GM12801 (cell line): Measurements from ENCODE around the gene ACMSD.

Experiments
- TF ChIP-seq, protein P1 (sequence below): IDR thresholded peaks from one replicate; pipeline ENCODE4 v1.5.1; 2011; ENCODE audit warnings: control low read depth; ENCODE audit not compliant: insufficient read length; ENCODE audit errors: extremely low read depth

ACMSD gene

DNA sequence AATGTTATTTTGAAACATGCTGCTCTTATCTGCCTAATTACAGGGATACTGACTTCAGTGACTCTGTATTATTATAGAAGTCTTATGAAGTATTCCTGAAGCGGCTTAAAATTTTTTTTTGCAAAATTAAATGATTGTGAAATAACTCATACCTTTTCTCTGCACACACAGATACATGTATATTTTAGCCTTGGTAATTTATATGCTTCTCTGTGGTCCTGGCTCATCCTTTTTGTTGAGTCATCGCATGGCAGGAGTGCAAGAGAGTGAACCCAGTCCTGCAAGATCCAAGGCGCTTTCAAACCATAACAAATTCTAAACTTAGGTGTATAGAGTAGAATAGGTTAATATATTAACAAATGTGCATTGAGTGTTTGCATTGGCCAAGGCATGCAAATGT, 88.8 kb downstream of the ACMSD start:
- TF ChIP-seq, protein P1, sequence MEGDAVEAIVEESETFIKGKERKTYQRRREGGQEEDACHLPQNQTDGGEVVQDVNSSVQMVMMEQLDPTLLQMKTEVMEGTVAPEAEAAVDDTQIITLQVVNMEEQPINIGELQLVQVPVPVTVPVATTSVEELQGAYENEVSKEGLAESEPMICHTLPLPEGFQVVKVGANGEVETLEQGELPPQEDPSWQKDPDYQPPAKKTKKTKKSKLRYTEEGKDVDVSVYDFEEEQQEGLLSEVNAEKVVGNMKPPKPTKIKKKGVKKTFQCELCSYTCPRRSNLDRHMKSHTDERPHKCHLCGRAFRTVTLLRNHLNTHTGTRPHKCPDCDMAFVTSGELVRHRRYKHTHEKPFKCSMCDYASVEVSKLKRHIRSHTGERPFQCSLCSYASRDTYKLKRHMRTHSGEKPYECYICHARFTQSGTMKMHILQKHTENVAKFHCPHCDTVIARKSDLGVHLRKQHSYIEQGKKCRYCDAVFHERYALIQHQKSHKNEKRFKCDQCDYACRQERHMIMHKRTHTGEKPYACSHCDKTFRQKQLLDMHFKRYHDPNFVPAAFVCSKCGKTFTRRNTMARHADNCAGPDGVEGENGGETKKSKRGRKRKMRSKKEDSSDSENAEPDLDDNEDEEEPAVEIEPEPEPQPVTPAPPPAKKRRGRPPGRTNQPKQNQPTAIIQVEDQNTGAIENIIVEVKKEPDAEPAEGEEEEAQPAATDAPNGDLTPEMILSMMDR: no peak

DNA sequence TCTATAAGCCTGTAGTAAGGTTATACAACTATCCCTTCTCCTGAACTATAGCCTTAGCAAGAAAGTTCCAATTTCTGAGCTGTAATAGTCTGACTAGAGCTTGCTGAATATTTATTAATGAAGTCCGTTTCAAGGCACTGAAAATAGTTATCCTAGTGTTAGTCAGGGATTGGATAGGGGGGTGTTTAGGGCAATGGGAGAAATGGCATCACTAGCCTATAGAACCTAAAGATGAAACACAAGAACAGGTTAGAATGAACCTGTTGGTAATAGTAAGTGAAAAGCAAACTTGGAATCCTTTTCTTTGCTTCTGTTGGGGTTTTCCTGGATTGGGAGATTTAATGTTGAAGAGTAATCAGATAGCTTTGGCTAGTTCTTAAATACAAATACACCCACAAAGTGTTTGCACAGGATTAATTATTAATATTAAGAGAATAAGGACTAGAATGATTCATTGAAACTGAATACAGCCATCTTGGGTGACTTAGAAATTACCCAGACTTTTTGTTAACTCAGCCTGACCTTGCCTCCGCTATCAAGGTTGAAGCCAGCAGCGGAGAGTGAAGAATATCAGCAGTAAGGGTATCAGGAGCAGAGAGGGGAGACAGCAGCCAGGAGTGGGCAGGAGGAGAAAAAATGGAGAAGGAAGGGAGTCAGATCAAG, 94.6 kb downstream of the ACMSD start:
- TF ChIP-seq, protein P1: no peak

DNA sequence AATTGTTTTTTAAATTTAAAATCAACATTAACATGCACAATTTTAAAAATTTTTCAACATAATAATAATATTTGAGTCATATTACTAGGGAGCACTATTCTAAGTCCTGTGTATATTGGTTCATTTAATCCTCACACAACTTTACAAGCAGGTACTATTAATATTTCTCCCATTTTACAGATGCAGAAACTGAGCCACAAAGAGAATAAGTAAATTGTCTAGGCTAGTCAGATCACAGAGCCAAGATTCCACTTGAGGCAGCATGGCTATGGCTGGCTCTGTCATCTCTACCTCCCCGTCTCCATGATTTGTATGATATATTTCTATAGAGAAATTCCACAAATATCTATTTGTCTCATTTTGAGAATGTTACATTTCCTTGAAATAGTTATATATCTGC, 95.3 kb downstream of the ACMSD start:
- TF ChIP-seq, protein P1: no peak

DNA sequence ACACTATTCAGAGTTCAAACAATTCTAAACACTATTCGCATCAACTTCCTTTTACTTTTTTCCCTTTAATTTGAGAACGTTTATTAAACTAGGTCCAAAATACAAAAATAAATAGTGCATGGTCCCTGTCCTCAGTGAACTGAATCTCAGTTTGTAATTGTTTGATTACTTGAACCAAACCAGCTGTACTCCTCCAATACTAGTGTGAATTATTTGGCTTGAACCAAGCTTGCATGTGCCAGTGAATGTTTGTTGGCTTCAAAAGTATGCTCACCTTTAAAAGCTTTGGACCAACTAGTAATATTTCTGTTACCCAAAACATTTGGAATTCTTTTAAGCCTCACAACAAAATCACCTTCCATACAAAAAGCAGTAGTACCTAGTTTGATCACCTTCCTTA, 95.7 kb downstream of the ACMSD start:
- TF ChIP-seq, protein P1: no peak

DNA sequence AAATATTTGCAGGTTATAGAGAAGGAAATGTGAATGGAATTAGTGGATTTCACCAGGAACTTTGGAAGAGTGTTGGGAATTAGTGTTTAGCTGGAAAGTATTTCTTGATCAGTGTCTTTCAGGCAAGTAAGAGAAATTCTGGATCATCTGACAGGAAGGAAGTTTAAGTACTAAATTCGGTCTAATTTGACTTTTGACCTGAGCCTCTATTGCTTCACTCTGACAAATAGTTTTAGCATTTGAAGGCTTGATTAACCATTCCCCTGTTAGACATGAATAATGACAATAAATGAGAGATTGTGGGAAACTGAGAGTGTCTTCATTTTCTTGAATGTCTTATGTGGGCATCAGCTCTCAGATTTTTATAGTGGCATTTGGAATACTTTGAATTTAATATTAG, 96.2 kb downstream of the ACMSD start:
- TF ChIP-seq, protein P1: no peak

DNA sequence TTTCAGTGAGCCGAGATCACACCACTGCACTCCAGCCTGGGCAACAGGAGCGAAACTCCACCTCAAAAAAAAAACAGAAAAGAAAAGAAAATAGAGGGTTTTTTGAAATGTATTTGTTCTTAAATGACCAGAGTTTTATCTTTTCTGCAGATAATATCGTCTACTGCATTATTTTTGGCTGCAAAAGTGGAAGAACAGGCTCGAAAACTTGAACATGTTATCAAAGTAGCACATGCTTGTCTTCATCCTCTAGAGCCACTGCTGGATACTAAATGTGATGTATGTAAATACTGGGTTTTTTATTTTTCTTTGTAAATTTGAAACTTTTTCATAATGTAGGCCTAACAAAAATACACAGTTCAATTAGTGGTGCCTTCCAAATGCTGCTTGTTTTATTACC, 98.3 kb downstream of the ACMSD start:
- TF ChIP-seq, protein P1: no peak

DNA sequence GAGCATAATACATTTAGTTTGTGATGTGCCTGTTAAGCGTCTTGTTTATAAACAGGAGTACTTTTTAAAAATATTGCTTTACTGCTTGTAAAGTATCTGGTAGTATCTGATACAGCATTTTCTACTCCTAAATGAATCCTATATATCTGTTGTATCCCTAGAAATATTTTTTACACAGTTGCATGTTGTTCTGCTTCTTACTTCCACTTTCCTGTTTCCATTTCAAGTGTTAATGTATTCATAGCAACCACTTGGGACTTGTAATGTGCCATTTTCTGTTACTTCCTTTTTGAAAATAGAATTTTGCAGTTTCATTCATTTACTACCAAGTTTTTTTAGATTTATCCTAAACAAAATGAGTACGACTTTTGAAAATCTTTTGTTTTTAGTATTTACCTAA, 105.1 kb downstream of the ACMSD start:
- TF ChIP-seq, protein P1: no peak
